HEK293T (cell line): ENCODE results near the gene MAPKAPK3.

ENCODE experiments used
- CTBP1 ChIP-seq: fragments of 450-650 bp; IDR thresholded peaks from 2 replicates; pipeline ENCODE4 v1.6.1; 2016; ENCODE audit warnings: borderline replicate concordance
- ELF4 ChIP-seq: fragments of 450-650 bp; IDR thresholded peaks from 2 replicates; pipeline ENCODE4 v1.6.1; 2017; ENCODE audit warnings: antibody characterized with exemption
- FOXM1 ChIP-seq: fragments of 450-650 bp; IDR thresholded peaks from 2 replicates; pipeline ENCODE4 v1.6.1; 2017; ENCODE audit warnings: mild to moderate bottlenecking, borderline replicate concordance
- HDGF ChIP-seq: fragments of 450-650 bp; IDR thresholded peaks from 2 replicates; pipeline ENCODE4 v1.6.1; 2017; ENCODE audit warnings: antibody characterized with exemption, borderline replicate concordance
- NFRKB ChIP-seq: fragments of 450-650 bp; IDR thresholded peaks from 2 replicates; pipeline ENCODE4 v1.6.1; 2016; ENCODE audit warnings: mild to moderate bottlenecking, moderate library complexity
- SP1 ChIP-seq: fragments of 450-650 bp; IDR thresholded peaks from 2 replicates; pipeline ENCODE4 v1.6.1; 2017
- ZNF384 ChIP-seq: fragments of 450-650 bp; IDR thresholded peaks from 2 replicates; pipeline ENCODE4 v1.6.1; 2016

GRCh38 chr3:50604110-50604621 lies 12.8 kb upstream of the MAPKAPK3 start:
- TF ChIP-seq ZNF384 (no peak), ELF4 (no peak), NFRKB (no peak), HDGF (no peak), CTBP1 (no peak), SP1 (no peak), FOXM1 (no peak)
